Measurements from ENCODE around the gene DRAXIN. TPM values are rescaled to one million over a fixed set of nuclear protein-coding genes. Genes with fewer than 3 reads are reported as not detected.

DRAXIN gene
- total RNA-seq, 1 donor from 2014 or later = 0.05 TPM

DNA sequence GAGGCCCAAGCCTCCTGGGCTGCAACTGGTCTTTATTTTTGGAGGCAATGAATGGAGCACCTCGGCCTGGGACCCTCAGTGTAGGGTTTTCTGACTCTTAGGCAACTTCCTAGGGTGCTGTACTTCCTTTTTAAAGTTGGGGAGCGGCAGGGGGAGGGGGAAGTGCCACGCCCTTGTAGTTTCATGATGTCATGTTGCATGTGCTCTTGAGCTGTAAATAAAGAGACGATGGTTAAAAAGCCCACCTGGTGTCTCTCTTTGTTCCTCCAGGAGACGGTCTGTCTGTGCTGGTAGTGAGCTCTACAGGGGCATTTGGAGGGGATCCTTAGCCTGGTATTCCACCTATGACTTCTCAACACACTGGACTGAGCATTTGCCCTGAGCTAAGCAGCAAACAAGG, 34.1 kb downstream of the DRAXIN start:
- intact Hi-C loops (cut with DNase I) = no loop called here
- no peak for DNase-seq
- no peak for ATAC-seq (ENCODE audit: poor library complexity)

DNA sequence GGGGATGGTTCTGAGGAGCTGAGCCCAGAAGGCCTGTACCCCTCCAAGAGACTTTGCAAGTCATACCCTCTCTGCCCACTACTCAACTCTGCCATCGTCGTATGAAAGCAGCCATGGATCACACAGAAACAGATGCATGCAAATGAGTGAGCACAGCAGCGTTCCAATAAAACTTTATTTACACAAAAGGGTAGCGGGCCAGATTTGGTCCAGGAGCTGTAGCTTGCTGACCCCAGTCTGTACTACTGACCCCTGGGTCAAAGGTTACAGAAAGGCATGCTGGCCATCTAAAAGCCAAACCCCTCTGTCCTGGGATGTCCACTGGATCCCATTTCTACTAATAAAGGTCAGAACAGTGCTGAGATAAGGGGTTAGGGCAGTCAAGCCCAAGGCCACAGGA, 35.6 kb downstream of the DRAXIN start:
- intact Hi-C loops (cut with DNase I) = no loop called here
- DNase-seq = no peak
- no peak for ATAC-seq (ENCODE audit: poor library complexity)

DNA sequence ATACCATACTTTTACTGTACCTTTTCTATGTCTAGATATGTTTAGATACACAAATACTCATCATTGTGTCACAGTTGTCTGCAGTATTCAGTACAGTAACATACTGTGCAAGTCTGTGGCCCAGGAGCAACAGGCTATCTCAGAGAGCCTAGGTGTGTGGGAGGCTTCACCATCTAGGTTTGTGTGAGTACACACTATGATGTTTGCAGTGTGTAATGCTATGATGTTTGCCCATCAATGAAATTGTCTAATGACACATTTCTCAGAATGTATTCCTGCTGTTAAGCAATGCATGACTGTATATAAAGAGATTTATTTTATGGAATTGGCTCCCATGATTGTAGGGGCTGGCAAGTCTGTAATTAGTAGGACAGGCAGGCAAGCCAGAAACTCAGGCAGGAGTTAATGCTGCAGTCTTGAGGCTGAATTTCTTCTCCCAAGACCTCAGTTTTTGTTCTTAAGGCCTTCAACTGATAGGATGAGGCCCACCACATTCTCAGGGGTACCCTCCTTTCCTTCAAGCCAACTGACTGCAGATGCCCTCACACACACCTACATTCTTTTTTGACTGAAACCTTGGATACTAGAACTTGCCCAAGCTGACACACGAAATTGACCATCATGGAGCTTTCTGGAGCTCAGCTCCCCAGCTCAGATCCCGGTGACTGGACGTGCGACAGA, 36.8 kb downstream of the DRAXIN start:
- ATAC-seq (ENCODE audit: poor library complexity) (no peak), DNase-seq (no peak)
- intact Hi-C loops (cut with DNase I) = no loop called here

DNA sequence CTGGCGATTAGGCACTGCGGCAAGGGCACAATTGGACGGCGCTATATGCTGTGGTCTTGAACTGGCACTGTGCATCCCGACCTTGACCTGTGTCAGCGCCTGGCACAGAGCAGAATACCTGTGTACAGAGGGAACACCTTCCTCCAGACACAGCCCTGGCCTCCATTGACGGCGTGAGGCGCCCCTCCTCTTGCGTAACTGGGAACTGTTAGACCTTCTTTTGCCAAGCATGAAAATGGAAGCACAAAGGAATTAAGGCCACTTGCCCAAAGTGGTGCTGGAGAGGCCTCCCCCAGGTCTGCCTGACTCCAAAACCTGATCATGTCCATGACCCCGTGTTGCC, 37.6 kb downstream of the DRAXIN start:
- DNase-seq (no peak), ATAC-seq (ENCODE audit: poor library complexity) (no peak)
- intact Hi-C loops (cut with DNase I) = no loop called here

DNA sequence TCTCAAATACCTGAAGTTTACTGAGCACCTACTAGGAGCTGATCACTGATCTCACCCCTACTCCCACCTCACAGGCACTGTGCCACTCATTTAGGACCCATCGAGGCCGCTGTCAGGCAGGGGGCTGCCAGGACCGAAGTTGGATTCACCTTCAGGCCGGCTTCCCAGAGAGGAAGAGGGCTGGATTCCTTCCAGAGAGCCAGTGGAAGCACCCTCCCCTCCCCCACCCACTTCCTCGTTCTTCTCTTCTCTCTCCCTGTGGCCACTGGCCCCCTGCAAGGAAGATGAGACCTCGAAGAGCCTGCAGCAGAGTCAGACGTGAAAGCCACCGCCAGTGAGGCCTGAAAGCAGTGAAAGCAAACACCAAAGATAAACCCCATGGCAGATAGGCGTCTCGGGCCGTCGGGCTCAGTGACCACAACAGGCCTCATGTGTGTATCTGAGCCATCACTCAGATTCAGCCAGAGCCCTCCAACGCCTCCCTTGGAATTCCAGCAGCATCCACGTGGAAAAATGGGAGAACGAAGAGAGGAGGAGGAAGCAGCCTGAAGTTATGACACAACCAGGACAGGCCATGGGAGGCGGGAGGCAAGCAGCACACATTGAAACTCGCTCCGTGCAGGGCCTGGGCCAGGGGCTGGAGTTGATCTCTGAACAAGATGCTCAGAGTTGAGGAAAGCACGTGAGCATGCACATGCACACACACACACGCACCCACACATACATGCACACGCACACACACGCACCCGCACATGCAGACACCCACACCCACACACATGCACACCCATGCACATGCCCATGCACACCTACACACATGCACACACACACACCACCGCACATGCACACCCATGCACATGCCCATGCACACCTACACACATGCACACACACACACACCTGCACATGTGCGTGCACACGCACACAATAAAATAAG, 38.3 kb downstream of the DRAXIN start:
- ATAC-seq (ENCODE audit: poor library complexity) (peak; percentile 13), DNase-seq (peak; percentile 61)

DNA sequence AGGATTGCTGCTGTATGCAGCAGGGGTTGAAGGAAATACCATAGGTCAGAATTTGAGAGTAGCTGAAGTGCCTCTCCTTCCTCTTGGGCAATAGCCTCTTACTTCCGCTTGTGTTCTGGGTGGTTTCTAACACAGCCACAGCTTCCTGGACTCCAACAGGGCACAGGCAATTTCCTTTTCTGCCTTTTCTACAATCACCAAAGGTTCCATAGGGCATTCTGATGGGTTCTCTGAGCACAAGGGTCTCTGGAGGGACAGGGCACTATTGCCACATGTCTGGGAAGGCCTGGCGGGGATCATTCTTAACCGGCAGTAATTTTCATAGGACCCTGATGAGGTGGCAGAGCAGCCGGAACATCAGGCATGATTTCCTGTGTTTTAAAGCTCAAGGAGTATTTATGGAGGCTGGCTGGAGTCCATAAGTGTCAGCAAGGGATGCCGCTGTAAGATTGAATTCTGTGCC, 39.0 kb downstream of the DRAXIN start:
- peak; percentile 63 for ATAC-seq (ENCODE audit: poor library complexity)
- no peak for DNase-seq
- intact Hi-C loops (cut with DNase I) = loop anchor here (10.0 kb wide), 1 partner anchor 54 kb away; no protein-coding TSS in a partner anchor

More for the DNA sequence above, 38.3 kb downstream of the DRAXIN start:
- intact Hi-C loops (cut with DNase I) = loop anchor here (10.0 kb wide), 1 partner anchor 55 kb away; no protein-coding TSS in a partner anchor

DNA sequence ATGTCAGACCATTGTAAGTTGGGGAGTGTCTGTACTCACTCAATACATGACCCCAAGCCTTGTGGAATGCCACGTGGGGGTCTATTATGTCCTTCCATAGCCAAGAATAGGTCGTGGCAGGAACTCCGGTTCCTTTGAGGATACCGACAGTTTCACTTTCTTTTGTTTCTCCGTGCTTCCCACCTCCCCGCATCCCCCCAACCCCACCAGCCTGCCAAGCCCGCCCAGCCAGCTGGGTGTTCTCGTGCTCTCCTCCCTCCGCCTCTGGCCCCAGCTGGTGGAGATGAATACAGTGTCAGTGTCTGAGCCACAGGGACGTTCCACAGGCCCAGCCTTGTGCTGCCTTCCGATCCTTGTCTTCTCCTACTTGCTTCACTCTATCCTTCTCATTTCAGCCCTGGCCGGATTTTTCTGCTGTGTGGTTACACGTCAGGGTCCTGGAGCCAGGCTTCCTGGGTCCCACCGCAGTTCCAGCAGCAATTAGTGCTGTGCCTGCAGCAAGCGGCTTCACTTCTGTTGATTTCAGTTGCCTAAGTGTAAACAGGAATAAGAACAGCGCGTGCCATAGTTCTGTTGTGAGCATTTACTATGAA, 40.3 kb downstream of the DRAXIN start:
- intact Hi-C loops (cut with DNase I) = loop anchor here (10.0 kb wide), 1 partner anchor 53 kb away; no protein-coding TSS in a partner anchor
- peak; percentile 87 for DNase-seq
- peak; percentile 58 for ATAC-seq (ENCODE audit: poor library complexity)

DNA sequence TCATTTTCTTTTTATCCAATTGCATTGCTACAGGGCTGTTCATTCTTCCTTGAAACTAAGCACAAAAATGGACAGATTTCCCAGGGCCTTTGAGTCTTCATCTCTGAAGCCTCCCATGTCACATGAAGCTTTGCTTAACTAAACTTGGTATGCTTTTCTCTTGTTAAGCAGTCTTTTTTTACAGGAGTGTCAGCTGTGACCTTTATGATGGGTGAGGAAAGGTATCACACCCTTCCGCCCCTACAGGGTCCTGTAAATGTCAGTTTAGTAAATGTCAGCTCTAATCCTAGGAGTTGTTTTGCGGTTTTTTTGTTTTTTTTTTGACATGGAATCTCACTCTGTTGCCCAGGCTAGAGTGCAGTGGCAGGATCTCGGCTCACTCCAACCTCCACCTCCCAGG, 41.8 kb downstream of the DRAXIN start:
- ATAC-seq (ENCODE audit: poor library complexity) (no peak), DNase-seq (no peak)
- intact Hi-C loops (cut with DNase I) = loop anchor here (10.0 kb wide), 1 partner anchor 51 kb away; no protein-coding TSS in a partner anchor

DNA sequence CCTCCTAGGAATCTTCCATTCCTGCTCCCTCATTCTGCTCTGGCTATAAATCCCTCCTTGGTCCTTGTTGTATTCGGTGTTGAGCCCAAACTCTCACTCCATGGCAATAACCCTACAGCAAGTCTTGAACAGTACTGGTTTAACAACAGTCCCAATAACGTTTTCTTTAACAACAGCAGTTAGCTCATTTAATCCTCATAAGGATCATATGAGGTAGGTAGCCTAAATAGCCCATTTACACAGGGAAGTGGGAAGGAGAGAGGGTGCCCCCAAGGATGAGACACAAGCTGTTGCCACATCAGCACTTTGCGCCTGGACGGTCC, 44.0 kb downstream of the DRAXIN start:
- intact Hi-C loops (cut with DNase I) = loop anchor here (10.0 kb wide), 1 partner anchor 49 kb away; no protein-coding TSS in a partner anchor
- ATAC-seq (ENCODE audit: poor library complexity) = no peak
- DNase-seq = no peak

DNA sequence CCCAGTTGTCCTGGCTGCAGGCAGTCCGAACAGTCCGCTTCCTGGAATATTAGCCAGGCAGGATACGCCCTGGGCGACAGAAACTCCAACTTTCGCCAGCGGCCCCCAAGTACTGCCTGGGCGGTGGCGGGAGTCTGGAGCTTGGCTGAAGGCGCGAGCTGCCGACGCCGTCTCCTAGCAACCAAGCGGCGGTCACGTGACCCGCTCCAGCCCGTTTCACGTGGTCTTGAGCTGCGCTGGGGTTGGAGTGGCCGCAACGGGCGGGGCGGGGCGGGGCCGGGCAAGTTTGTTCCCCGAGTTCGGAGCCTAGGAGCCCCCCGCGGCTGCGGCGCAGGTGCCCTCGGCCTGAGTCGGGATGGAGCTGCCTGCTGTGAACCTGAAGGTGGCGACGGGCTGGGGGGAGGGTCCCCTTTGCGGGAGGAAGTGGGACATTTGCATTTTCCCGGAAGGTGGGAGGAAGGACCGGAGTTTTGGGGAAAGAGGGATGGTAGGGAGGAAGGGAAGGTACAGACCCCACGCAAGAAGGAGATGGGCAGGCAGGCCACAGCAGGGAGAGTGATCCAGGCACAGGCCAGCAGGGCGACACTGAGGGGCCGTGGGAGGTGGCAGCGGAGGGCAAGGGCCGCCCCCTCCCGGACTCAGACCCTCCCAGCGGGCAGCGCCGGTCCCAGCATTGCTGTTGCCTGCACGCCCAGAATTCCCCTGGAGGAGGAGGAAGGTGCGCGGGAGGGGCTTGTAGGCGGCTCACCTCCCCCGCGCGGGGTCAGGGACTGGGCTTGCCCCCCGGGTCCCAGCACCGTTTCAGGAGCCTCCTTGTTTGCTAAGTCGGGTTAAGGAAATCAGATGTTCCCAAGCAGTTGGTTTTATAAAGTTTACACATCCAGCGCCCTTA, 44.6 kb downstream of the DRAXIN start, which contains the start of gene AGTRAP:
AGTRAP (plus strand) TSS at position 283 of the 892 bp plus-strand sequence; CDS start at position 356, 73 bp downstream.
- intact Hi-C loops (cut with DNase I) = loop anchor here (10.0 kb wide), 1 partner anchor 49 kb away; no protein-coding TSS in a partner anchor

DNA sequence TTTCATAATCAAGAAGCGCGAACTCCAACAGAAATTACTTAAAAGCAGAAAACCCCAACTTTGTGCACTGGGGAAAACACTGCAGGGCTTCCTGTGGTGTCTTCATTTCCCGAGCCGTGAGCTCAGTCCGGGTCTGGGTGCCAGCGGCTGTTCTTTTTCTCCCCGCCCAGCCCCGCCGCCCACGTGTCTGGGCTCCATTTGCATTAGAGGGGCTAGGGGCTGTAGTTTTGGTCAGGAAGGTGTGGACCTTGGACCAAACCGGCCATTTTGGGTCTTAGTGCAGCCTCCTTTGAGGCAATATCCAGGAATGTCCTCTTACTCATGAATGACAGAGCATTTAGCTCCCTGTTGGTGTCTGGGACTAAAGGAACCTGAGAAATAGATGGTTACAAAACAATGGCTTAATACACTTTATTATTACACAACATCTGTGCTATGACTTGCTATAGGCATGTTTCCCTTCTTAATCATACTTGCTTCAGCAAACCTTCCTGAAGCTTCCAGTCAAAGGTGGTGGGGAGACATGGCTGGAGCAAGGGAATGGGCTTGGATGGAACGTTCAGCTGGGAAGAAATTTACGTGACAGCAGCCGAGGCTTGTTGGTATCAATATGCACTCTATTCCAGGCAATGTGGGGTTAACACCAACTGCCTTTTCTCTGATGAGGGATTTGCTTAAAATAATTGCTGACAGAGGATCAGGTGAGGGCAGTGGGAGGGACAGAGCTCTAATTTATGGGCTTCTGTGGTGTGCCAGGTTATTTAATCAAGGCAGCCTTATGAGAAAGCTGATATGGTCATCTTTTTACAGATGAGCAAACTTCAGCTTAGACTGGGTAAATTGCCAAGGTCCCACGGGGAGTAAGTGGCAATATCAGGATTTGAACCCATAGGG, 45.5 kb downstream of the DRAXIN start:
- peak; percentile 79 for DNase-seq
- peak; percentile 59 for ATAC-seq (ENCODE audit: poor library complexity)
- intact Hi-C loops (cut with DNase I) = loop anchor here (10.0 kb wide), 1 partner anchor 48 kb away; no protein-coding TSS in a partner anchor

More for the DNA sequence above, 44.6 kb downstream of the DRAXIN start, which contains the start of gene AGTRAP:
- ATAC-seq (ENCODE audit: poor library complexity) = peak; percentile 92
- DNase-seq = peak; percentile 99

DNA sequence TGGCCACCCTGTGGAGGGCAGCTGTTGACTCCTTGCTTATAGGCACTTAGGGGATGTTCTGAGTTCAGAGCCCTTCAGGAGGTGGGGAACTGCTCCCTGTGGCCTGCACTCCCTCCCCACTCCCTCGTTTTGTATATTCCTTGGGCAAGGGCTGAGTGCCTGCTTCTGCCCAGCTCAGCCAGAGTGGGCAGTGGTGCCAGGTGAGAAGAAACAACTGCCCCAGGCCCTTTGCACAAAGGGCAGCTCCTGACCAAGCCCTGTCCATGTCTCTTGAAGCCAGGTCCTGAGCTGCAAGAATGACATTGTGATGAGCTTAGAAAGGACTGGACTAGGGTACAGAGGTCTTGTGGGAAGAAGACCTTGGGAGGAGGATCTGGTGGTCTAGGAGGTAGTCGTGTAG, 46.6 kb downstream of the DRAXIN start:
- no peak for ATAC-seq (ENCODE audit: poor library complexity)
- intact Hi-C loops (cut with DNase I) = loop anchor here (10.0 kb wide), 1 partner anchor 47 kb away; no protein-coding TSS in a partner anchor
- DNase-seq = no peak

DNA sequence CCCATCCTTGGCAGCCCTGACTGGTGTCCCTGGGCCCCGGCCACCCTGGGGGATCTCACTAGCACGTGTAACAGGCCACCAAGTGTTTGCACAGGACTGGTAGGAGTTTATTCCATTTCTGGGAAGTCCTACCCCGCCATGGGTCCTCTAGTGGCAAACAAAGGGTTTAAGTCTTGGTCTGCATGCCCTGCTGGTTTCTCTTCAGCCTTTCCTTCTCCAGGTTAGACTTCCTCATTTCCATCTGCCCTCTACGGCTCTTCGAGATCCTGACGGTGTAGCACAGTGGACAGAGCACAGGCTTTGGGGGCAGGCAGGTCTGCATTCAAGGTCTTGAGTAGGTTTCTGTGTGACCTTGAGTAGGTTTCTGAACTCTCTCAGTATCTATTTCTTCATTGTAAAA, 47.3 kb downstream of the DRAXIN start:
- DNase-seq = no peak
- intact Hi-C loops (cut with DNase I) = loop anchor here (10.0 kb wide), 1 partner anchor 46 kb away; no protein-coding TSS in a partner anchor
- no peak for ATAC-seq (ENCODE audit: poor library complexity)

DNA sequence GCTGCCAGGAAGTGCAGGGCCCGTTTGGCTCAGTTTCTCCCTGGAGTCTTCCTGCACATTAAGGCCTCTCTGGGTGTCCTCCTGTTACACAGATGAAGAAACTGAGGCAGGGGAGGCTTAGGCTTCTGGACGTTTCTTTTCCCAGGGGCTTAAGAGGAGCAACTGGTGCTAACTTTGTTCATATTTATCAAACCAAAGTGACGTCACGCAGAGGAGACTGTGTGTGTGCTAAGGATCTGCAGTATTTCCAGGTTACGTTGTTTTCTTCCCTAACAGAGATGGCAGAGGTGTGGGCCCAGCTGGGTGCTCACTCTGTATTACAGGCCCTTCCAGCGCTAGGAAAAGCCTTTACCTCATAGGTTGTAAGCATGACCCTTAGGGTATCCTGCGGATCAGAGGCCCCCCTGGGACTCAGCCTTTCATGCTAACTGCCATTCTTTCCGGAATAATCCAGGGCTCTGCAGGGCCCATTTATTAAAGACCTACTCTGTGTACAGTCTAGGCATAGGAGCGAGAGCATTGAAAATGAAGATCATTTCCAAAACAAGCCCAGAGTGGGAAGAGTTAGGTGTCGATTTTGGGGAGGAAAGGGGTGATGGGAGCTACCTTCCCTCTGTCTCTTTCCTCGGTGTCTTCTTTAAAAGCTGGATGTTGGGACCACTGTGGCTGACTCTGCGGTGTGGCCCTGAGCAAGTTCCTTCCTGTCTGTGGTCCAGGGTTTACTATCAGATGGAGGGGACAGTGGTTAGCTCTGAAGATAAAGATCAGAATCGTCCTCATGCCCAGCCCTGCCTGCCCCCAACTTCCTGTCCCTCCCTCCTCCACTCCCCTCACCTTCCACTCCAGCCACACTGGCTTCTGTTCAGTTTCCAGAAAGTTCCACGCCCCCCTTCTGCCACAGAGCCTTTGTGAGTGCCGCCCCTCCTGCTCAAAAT, 49.0 kb downstream of the DRAXIN start:
- DNase-seq (no peak), ATAC-seq (ENCODE audit: poor library complexity) (no peak)
- intact Hi-C loops (cut with DNase I) = no loop called here

DNA sequence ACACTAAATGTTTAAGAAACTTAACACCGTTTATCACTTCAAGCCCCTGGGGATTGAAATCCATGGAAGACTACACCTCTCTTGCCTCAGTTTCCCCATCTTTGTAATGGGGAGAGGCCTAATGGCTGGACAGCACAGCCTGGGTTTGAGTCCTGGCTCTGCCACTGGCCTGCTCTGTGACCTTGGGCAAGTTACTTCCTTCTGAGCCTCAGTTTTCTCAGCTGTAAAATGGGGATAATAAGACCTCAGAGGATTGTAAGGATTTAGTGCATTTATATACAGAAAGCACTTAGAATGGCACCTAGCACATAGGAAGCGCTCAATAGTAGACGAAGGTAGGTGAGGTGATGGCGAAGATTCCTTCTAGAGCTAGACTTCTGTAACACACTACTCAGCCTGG, 50.0 kb downstream of the DRAXIN start:
- no peak for ATAC-seq (ENCODE audit: poor library complexity)
- intact Hi-C loops (cut with DNase I) = no loop called here
- DNase-seq = no peak
